K562 (cell line): ENCODE data around the gene VEGFA. TPM values are rescaled to one million over a fixed set of nuclear protein-coding genes. Genes with fewer than 3 reads are reported as not detected.

ENCODE experiments used
- CEBPZ ChIP-seq: fragments of 150-350 bp; IDR thresholded peaks from 2 replicates; pipeline ENCODE4 v1.6.1; 2014; ENCODE audit warnings: low read depth, mild to moderate bottlenecking, low read length, borderline replicate concordance
- CTBP1 ChIP-seq: fragments of 450-650 bp; IDR thresholded peaks from 2 replicates; pipeline ENCODE4 v1.6.1; 2016; ENCODE audit warnings: borderline replicate concordance
- EP300 ChIP-seq: IDR thresholded peaks from 2 replicates; pipeline ENCODE4 v1.6.1; 2012; ENCODE audit warnings: low read length, improper control_type of control experiment
- HSF4 ChIP-seq: fragments of 250-450 bp; sonication (Bioruptor Pico); IDR thresholded peaks from 2 replicates; pipeline ENCODE4 v2.1.2; 2022; ENCODE audit warnings: mild to moderate bottlenecking, moderate library complexity, borderline replicate concordance
- LCOR ChIP-seq: sonication (generic); formaldehyde crosslinking; IDR thresholded peaks from 2 replicates; pipeline ENCODE4 v1.8.0; 2022; ENCODE audit warnings: mild to moderate bottlenecking, missing genetic modification reagents
- MAFG ChIP-seq: fragments of 450-650 bp; conservative IDR thresholded peaks from 2 replicates; pipeline ENCODE4 v1.6.1; 2016; ENCODE audit warnings: missing genetic modification characterization, missing compliant biosample characterization
- NCOA2 ChIP-seq, 2 experiments: fragments of 450-650 bp; IDR thresholded peaks; 2 replicates each; pipeline ENCODE4 v1.6.1; 2018; ENCODE audit warnings: mild to moderate bottlenecking in 2 of 2, moderate library complexity in 1 of 2; ENCODE audit not compliant: partially characterized antibody in 2 of 2
- NONO ChIP-seq, 2 experiments: fragments of 200-400 bp in 1 of 2; fragments of 450-650 bp in 1 of 2; formaldehyde crosslinking in 1 of 2; IDR thresholded peaks; 2 replicates each; pipeline ENCODE4 v1.6.1; 2017; ENCODE audit warnings: low read depth in 2 of 2, mild to moderate bottlenecking in 2 of 2, moderate library complexity in 2 of 2, low read length in 1 of 2
- POLR2AphosphoS5 ChIP-seq: IDR thresholded peaks from 2 replicates; pipeline ENCODE4 v1.6.1; 2011; ENCODE audit warnings: mild to moderate bottlenecking, low read depth, low read length, moderate library complexity; ENCODE audit not compliant: control insufficient read depth, insufficient read depth
- PRDM10 ChIP-seq: fragments of 450-650 bp; IDR thresholded peaks from 2 replicates; pipeline ENCODE4 v1.6.1; 2018; ENCODE audit not compliant: partially characterized antibody
- SMAD2 ChIP-seq: fragments of 150-350 bp; IDR thresholded peaks from 2 replicates; pipeline ENCODE4 v1.6.1; 2014; ENCODE audit warnings: low read depth, mild to moderate bottlenecking, low read length
- SMAD3 ChIP-seq: fragments of 450-650 bp; formaldehyde crosslinking; conservative IDR thresholded peaks from 2 replicates; pipeline ENCODE4 v1.4.0; 2020; ENCODE audit warnings: mild to moderate bottlenecking
- USF2 ChIP-seq: sonication (generic); formaldehyde crosslinking; IDR thresholded peaks from 2 replicates; pipeline ENCODE4 v1.5.0; 2020; ENCODE audit warnings: missing genetic modification reagents
- YY1 ChIP-seq, 3 experiments: IDR thresholded peaks; 2 replicates each; pipeline ENCODE4 v1.6.1; 2011; ENCODE audit warnings: low read length in 2 of 3, mild to moderate bottlenecking in 2 of 3, moderate library complexity in 2 of 3, borderline replicate concordance in 1 of 3, control low read depth in 1 of 3, low read depth in 1 of 3; ENCODE audit not compliant: insufficient read depth in 3 of 3, insufficient replicate concordance in 2 of 3, control insufficient read depth in 1 of 3, insufficient read length in 1 of 3; ENCODE audit errors: extremely low read depth in 1 of 3
- ZBTB9 ChIP-seq: fragments of 450-650 bp; formaldehyde crosslinking; IDR thresholded peaks from 2 replicates; pipeline ENCODE4 v1.4.0; 2020; ENCODE audit warnings: mild to moderate bottlenecking, moderate library complexity
- ZNF354B ChIP-seq: fragments of 250-450 bp; sonication (Bioruptor Pico); IDR thresholded peaks from 2 replicates; pipeline ENCODE4 v1.4.0; 2020
- polyA plus RNA-seq, 8 experiments: library from polyadenylated mRNA; depleted of rRNA in 4 of 8; stranded (reverse) in 5 of 8; unstranded in 3 of 8; fragments of >200 nt; fragmentation: Nextera tagmentation in 2 of 8; fragmentation: Illumina TruSeq in 1 of 8; extraction: Ambion mirVana in 2 of 8; extraction: Trizol in 1 of 8; gene quantifications; 2 replicates each; pipeline versions ENCODE4 v1.2.1 to v1.2.3, GENCODE V29; 2011 to 2014; ENCODE audit warnings: inconsistent platforms in 1 of 8, missing spikeins in 1 of 8
- total RNA-seq, 7 experiments: library from RNA; depleted of rRNA in 6 of 7; stranded (reverse); fragments of >200 nt in 6 of 7; fragmentation: Illumina TruSeq in 2 of 7; extraction: Trizol in 2 of 7; gene quantifications; 2 replicates each; pipeline versions ENCODE4 v1.2.1 to v1.2.3, GENCODE V29; 2011 to 2021; ENCODE audit warnings: low replicate concordance in 1 of 7

The VEGFA gene
- total and polyA plus RNA-seq, 9 of the 15 experiments (the other 6 are each of a cell fraction or from before 2014, with no cell fraction given), result 14.0 to 271 (median 124) TPM

- TF ChIP-seq USF2 (CRISPR knock-in tag) (no peak), CEBPZ (no peak), SMAD3 (CRISPR knock-in tag) (no peak), ZBTB9 (CRISPR knock-in tag) (peak; percentile 45; the same call in 1 of the 2 replicates), EP300 (0 out of 2 replicates have a peak, but pooled peaks have one; percentile 9), PRDM10 (peak; percentile 78), POLR2AphosphoS5 (peak; percentile 30; the same call in 1 of the 2 replicates), YY1 (IDR thresholded peaks at IDR 0.05; ENCODE audit: borderline replicate concordance in 1 of 3, control insufficient read depth in 1 of 3, extremely low read depth in 1 of 3, insufficient read depth in 3 of 3, insufficient read length in 1 of 3, insufficient replicate concordance in 2 of 3, low read depth in 1 of 3, low read length in 2 of 3) (peak in 2 of 3 experiments; percentile 17 to 25), HSF4 (CRISPR knock-in tag) (no peak), SMAD2 (no peak), NCOA2 (IDR thresholded peaks at IDR 0.05; ENCODE audit: partially characterized antibody in 2 of 2) (no peak), LCOR (CRISPR knock-in tag) (no peak), NONO (IDR thresholded peaks at IDR 0.05; ENCODE audit: low read depth in 2 of 2, low read length in 1 of 2) (0 out of 4 replicates have a peak, but pooled peaks of 1 of the 2 experiments have one; percentile 12), MAFG (tag) (no peak), ZNF354B (no peak), CTBP1 (peak; percentile 38; the same call in 1 of the 2 replicates)
Measured at GRCh38 chr6:43774776-43775534, 4.9 kb downstream of the VEGFA start (continued).
